Measurements from ENCODE around the gene SMAD5. TPM values are rescaled to one million over a fixed set of nuclear protein-coding genes. Genes with fewer than 3 reads are reported as not detected.

SMAD5 gene
- total and polyA plus RNA-seq, 2 of the 8 experiments (the other 6 are each of a cell fraction or from before 2014, with no cell fraction given): 30.2 to 60.5 TPM

- no peak for TF ChIP-seq SIN3A (conservative IDR thresholded peaks at IDR 0.05 in 1 of 2, IDR thresholded peaks at IDR 0.05 in 1 of 2; ENCODE audit: low read depth in 1 of 2, low read length in 2 of 2)
Measured at GRCh38 chr5:136149891-136150290, 17.2 kb downstream of the SMAD5 start (continued).

Measured in H1 (cell line).